Suppressor macrophage (primary cell): ENCODE data around the gene YLPM1.

Experiments used
- DNase-seq, 4 experiments: peaks; one replicate each; pipeline ENCODE4 v3.0.0-alpha.2; 2020 to 2022

Gene YLPM1

DNA sequence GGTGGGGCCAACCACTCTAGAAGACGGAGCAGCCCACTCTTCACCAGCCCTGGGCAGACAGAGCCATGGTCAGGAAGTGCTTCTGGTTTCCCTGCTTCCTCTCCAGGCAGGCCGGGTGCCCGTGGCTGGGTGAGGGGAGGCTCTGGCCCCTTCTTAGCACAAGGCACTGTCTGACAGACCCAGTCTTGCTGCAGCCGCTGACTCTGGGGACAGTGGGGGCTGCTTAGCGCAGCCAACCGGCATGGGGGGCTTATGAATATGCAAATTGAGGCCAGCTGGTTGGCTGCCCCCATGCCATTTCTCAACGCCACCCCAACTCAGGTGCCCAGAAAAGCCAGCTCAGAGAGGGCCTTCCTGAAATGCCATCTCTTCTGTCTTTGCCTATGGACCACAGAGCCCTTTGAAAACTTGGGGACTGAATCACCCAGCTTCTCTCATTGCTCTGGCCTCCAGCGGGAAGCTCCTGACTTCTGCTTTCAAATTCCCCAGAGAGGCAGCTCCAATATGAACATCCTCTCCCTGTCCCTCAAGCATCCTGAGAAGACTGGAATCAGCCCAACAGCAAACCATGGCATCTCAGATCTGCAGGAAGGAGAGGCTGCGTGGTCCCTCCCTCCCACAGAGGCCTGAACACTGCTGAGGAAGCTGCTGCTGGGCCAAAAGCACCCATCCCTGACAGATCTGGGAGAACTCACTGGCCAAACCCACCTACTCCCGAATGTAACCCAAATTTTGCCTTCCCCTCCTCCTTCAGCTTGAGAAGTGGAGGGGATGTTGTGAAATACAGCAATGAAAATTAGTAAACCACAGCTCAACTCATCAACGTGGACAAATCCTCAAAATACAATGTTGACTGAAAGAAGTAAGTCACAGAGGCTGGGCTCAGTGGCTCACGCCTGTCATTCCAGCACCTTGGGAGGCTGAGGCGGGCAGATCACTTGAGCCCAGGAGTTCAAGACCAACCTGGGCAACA is 113.1 kb downstream of the YLPM1 start, which contains the start of gene PROX2:
TSS of gene PROX2 (minus strand) at position 205 of the 973 bp plus-strand sequence. CDS start 12,311 bp downstream, outside the sequence.
- DNase-seq, result peak; percentile 49 to 64 (median 60)

DNA sequence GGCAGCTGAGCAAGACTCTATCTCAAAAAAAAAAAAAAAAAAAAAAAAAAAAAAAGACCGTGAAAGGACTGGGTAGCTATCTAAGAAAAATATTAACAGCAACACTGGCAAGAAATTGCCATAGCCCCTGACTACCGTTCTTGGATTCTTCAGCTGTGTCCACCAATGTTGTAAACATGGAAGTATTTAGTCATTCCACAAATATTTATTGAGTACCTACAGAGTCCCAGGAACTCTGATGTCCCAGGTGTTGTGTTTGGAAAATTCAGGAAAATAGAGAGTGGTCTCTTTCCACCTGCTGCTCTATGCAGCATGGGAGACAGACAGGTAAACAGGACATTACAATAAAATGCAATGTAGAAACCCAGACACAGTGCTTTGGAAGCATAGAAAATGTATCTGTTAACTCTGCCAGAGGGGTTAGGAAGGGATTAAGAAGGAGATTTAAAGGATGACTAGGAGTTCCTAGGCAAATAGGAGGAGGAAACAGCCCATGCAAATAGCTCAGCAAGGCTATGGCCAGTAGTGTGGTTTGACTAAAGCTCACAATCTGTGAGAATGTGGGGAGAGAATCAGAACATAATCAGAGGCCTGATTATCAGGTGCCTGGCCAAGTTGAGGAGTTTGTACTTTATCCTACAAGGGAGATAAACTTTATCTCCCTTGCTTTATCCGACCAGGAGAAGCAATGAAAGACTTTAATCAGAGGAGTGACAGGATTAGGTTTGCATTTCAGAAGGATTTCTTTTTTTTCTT is 116.5 kb downstream of the YLPM1 start:
- DNase-seq, result no peak

DNA sequence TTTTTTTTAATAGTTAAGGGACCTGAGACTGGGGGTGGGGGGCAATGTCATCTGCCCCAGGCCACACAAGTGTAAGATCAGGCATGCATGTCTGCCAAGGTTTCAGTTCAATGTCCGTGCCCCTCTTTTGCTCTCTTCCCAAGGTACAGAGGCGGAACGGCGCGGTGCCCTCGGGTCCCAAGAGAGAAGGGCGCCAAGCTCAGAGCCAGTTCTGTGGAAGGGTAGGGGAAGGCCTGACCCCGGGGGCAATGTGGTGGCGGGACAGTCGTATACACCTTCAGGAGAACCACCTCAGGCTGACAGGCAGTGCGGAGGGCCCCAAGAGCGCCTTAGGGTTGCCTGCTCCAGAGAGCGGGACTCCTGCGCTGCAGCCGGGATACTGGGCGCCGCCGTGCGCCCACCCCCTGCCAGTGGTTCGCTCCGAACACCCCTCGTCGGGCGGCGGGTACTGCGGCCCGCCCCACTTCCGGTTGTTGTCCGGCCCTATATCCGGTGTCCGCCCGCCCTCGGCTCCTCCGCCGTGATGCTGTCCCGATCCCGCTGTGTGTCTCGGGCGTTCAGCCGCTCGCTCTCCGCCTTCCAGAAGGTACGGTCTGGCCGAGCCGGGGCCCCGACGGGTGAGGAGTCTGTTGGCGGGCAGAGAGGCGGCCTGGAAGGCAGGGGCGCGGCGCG is 118.5 kb downstream of the YLPM1 start, which contains the start of gene DLST:
TSS of gene DLST (plus strand) at position 486 of the 672 bp plus-strand sequence. CDS start at position 524, 38 bp downstream.
- peak; percentile 92 to 96 (median 93) for DNase-seq

DNA sequence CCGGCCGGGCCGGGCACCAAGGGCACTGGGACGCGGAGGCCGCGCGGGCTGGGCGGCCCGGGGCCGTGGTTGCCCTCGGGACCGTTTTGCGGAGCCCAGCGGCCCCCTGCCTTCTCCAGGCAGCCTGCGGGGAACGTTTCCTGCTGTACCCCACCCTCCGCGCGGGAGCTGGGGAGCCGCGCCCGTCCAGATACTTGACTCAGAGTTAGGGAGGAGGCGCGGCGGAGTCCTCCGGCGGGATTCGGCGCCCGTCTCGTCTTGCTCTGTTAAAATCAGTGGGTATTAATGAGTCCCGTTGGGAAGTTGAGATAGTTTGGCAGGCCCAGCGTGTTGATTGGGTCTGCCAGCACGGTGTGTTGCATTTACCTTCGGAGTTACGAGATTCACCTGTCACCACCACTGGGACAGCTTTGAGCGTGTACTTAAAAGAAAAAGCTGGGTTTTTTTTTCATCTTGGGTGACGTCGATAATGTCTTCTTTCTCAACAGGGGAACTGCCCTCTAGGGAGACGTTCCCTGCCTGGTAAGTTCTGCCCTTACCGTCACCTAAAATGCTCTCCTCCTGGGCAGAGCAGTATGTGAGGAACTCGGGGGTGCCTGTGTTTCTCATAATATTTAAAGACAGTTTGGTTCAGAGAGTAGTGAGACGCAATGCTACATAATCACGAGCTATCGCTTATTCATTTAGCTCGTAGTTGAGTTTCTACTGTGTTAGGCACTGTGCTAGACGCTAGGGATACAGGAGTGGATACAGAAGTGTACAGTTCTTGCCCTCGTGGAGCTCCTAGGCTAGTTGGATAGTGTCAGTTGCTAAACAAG is 119.2 kb downstream of the YLPM1 start:
- DNase-seq, result peak; percentile 56 to 75 (median 62)
